WERI-Rb-1 (cell line): Measurements from ENCODE around the gene DPEP1.
"Not testable (repeated sequence)": the region's sequence is repeated elsewhere in the genome, so short reads cannot be mapped to it uniquely, and the experiment has no call there.

ENCODE experiments used
- DNase-seq: peaks from one replicate; pipeline ENCODE4 v3.0.0-alpha.2; 2020
- H3K27ac ChIP-seq: fragments of 250-450 bp; sonication (Bioruptor Pico); 2 replicates; pipeline ENCODE4 v1.5.1; 2020; ENCODE audit warnings: mild to moderate bottlenecking, moderate library complexity
- H3K27me3 ChIP-seq: fragments of 250-450 bp; sonication (Bioruptor Pico); 2 replicates; pipeline ENCODE4 v1.5.1; 2021; ENCODE audit warnings: mild to moderate bottlenecking, low read depth, moderate library complexity; ENCODE audit not compliant: insufficient read depth, severe bottlenecking
- H3K36me3 ChIP-seq: fragments of 250-450 bp; sonication (Bioruptor Pico); 2 replicates; pipeline ENCODE4 v1.5.1; 2020; ENCODE audit warnings: mild to moderate bottlenecking, moderate library complexity
- H3K4me3 ChIP-seq: 2 replicates; pipeline ENCODE4 v1.5.1; 2011; ENCODE audit warnings: low read depth, mild to moderate bottlenecking, control low read depth, low read length
- H3K9me3 ChIP-seq: fragments of 250-450 bp; sonication (Bioruptor Pico); 2 replicates; pipeline ENCODE4 v1.5.1; 2021; ENCODE audit warnings: mild to moderate bottlenecking, moderate library complexity; ENCODE audit not compliant: severe bottlenecking
- TF ChIP-seq, protein P1 (sequence below): IDR thresholded peaks from 2 replicates; pipeline ENCODE4 v1.5.1; 2011; ENCODE audit warnings: low read depth, mild to moderate bottlenecking, control low read depth, inconsistent platforms, low read length

Gene DPEP1

DNA sequence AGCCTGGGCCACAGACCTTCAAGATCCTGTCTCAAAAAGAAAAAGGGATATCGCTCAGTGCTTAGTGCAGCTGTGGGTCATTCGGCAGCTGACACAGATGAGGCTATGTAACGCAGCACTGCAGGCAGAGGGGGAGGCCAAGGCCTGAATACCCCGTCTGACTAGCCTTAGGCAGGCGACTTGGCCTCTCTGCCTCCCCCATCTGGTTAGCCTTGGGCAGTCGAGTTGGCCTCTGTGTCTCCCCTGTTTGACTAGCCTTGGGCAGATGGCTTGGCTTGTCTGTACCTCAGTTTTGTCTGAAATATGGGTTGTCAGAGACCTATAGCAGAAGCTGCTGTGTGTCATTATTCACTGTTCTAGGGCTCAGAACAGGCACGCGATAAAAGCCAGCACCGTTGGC lies 54.2 kb downstream of the DPEP1 start:
- Histone ChIP-seq H3K36me3 (no peaks in the 10 kb centered on the region), H3K27me3 (no peaks in the 10 kb centered on the region), H3K4me3 (no peak overlapping the region), H3K27ac (no peak overlapping the region), H3K9me3 (no peaks in the 10 kb centered on the region)
- no peak for DNase-seq
- TF ChIP-seq, protein P1, sequence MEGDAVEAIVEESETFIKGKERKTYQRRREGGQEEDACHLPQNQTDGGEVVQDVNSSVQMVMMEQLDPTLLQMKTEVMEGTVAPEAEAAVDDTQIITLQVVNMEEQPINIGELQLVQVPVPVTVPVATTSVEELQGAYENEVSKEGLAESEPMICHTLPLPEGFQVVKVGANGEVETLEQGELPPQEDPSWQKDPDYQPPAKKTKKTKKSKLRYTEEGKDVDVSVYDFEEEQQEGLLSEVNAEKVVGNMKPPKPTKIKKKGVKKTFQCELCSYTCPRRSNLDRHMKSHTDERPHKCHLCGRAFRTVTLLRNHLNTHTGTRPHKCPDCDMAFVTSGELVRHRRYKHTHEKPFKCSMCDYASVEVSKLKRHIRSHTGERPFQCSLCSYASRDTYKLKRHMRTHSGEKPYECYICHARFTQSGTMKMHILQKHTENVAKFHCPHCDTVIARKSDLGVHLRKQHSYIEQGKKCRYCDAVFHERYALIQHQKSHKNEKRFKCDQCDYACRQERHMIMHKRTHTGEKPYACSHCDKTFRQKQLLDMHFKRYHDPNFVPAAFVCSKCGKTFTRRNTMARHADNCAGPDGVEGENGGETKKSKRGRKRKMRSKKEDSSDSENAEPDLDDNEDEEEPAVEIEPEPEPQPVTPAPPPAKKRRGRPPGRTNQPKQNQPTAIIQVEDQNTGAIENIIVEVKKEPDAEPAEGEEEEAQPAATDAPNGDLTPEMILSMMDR = no peak

DNA sequence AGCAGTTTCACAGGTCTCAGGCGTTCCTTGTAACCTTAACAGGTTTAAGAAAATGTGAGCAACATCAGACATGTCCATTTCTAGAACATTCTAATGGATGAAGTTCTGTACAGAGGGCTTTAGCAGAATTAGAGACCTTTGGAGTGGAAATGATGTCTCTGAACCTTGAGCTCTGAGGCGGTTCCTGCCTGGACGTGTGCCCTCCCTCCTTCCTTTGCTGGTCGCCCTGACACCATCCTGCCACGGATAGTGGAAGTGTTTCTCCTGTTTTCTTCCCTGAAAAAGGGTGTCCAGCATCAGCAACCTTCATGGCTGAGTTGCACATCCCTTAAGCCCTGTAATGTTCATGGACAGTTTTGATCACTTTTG lies 55.3 kb downstream of the DPEP1 start:
- H3K36me3 ChIP-seq = no peaks in the 10 kb centered on the region
- H3K27ac ChIP-seq = no peak overlapping the region
- no peak for DNase-seq

DNA sequence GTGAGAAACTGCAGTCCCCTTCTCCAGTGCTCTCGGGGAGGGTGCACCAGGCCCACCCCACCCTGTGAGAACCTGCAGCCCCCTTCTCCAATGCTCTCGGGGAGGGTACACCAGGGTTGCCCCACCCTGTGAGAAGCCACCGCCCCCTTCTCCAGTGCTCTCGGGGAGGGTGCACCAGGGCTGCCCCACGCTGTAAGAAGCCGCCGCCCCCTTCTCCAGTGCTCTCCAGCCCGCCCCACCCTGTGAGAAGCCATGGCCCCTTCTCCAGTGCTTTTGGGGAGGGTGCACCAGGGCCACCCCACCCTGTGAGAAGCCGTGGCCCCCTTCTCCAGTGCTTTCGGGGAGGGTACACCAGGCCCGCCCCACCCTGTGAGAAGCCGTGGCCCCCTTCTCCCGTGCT lies 56.3 kb downstream of the DPEP1 start:
- no peak overlapping the region for H3K27ac ChIP-seq
- H3K36me3 ChIP-seq = no peaks in the 10 kb centered on the region
- no peak for DNase-seq
- TF ChIP-seq, protein P1 = no peak
- no peaks in the 10 kb centered on the region for H3K27me3 ChIP-seq
- no peak overlapping the region for H3K4me3 ChIP-seq
- H3K9me3 ChIP-seq = no peaks in the 10 kb centered on the region

More for the DNA sequence above, 55.3 kb downstream of the DPEP1 start:
- H3K27me3 ChIP-seq = no peaks in the 10 kb centered on the region
- H3K4me3 ChIP-seq = no peak overlapping the region
- H3K9me3 ChIP-seq = no peaks in the 10 kb centered on the region
- TF ChIP-seq, protein P1 = no peak

DNA sequence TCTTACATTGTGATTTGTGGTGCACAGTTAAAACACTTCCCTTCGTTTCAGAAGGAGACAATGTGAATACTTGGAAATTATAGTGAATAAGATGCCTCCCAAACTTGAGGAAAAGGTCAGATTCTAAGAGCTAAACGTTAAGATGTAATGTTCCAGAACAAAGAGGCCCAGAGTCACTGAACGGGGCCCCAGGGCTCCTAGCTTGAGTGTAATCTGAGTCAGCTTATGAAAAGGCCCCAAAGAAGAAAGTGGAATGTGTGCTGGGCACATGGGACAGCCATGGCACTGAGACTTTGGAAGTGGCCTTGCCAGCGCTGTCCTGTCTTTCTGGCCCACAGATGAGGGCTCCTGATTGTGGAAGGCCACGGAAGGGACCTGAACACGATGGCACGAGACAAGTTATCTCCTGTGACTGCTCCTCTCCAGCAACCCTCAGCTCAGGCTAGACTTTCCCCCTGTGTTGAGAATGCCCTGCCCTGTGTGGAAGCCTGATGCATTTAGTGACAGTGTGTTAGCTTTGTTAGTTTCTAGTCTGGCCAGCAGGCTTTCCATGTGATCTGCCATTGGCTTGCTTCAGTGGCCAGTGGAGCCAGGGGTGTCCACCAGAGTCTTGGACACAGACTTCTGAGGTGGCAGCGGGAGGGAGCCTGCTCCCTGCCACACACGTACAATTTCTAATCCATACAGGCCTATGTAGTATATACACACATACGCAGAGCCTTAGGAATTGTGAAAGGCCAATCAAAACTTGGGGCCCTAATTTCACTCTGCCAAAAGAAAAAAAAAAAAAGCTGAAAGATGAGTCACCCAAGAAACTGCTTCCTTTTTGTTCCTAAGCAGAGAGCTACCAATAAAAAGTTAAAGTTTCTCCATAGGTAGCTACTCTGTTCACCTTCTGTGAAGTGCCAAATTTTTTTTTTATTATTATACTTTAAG lies 57.3 kb downstream of the DPEP1 start:
- Histone ChIP-seq H3K4me3 (no peak overlapping the region), H3K9me3 (no peaks in the 10 kb centered on the region), H3K27me3 (no peaks in the 10 kb centered on the region), H3K27ac (no peak overlapping the region), H3K36me3 (no peaks in the 10 kb centered on the region)
- DNase-seq = no peak
- TF ChIP-seq, protein P1 = no peak

- DNase-seq, H3K27me3 ChIP-seq, H3K9me3 ChIP-seq, H3K27ac ChIP-seq, H3K4me3 ChIP-seq, H3K36me3 ChIP-seq: not testable (repeated sequence)
These were observed 58.1 kb downstream of the DPEP1 start for GRCh38 chr16:89671565-89671964.

- Histone ChIP-seq H3K9me3 (no peaks in the 10 kb centered on the region), H3K4me3 (no peak overlapping the region), H3K36me3 (no peaks in the 10 kb centered on the region), H3K27ac (no peak overlapping the region), H3K27me3 (no peaks in the 10 kb centered on the region)
- DNase-seq = no peak
- TF ChIP-seq, protein P1 = no peak
These were observed 58.9 kb downstream of the DPEP1 start for GRCh38 chr16:89672177-89672941.
